Kidney (tissue), 14 donors: ENCODE results near the gene CLEC9A. TPM values are rescaled to one million over a fixed set of nuclear protein-coding genes. Genes with fewer than 3 reads are reported as not detected.

Source experiments
- DNase-seq, 5 donors: peaks; one replicate each; pipeline ENCODE4 v3.0.0-alpha.2; 2013 to 2020
- FAIRE-seq: peaks from 2 replicates; lab custom pipeline; 2012; peaks lifted over from hg19 to GRCh38; lab: Jason Lieb, UNC
- H3K27ac ChIP-seq, 2 donors: one replicate each; pipeline ENCODE4 v1.7.0; 2013; ENCODE audit warnings: low read depth in 2 of 2, low read length in 2 of 2, inconsistent platforms in 1 of 2
- H3K27me3 ChIP-seq: one replicate; pipeline ENCODE4 v1.7.1; 2013; ENCODE audit warnings: low read length, inconsistent platforms; ENCODE audit not compliant: control insufficient read depth, insufficient read depth
- H3K36me3 ChIP-seq, 3 donors: one replicate each; pipeline versions ENCODE4 v1.7.0 to v1.7.1; 2013; ENCODE audit warnings: low read length in 3 of 3, control low read depth in 1 of 3, inconsistent platforms in 1 of 3; ENCODE audit not compliant: insufficient read depth in 3 of 3, control insufficient read depth in 2 of 3
- H3K4me1 ChIP-seq, 3 donors: one replicate each; pipeline versions ENCODE4 v1.7.0 to v1.7.1; 2013; ENCODE audit warnings: low read length in 3 of 3, inconsistent platforms in 1 of 3, low read depth in 1 of 3; ENCODE audit not compliant: control insufficient read depth in 2 of 3, insufficient read depth in 2 of 3
- H3K4me3 ChIP-seq, 3 donors: one replicate each; pipeline versions ENCODE4 v1.7.0 to v1.8.1; 2013; ENCODE audit warnings: low read length in 3 of 3, control low read depth in 1 of 3, inconsistent platforms in 1 of 3
- H3K9ac ChIP-seq, 3 donors: one replicate each; pipeline versions ENCODE4 v1.7.0 to v1.7.1; 2013; ENCODE audit warnings: low read length in 3 of 3, control low read depth in 1 of 3, inconsistent platforms in 1 of 3
- H3K9me3 ChIP-seq, 3 donors: one replicate each; pipeline versions ENCODE4 v1.7.0 to v1.7.1; 2013; ENCODE audit warnings: low read length in 3 of 3, control low read depth in 1 of 3, inconsistent platforms in 1 of 3; ENCODE audit not compliant: control insufficient read depth in 2 of 3, insufficient read depth in 1 of 3
- intact Hi-C: fragments of 100-400 bp; cut with DNase I; formaldehyde crosslinking; loops from one replicate; pipeline ENCODE4 v1.11.1; 2022
- polyA plus RNA-seq: library from polyadenylated mRNA; stranded (reverse); fragments of 350-450 nt; fragmentation: Illumina TruSeq; extraction: RNeasy Lipid Tissue Mini Kit (QIAGEN cat#74804); gene quantifications from one replicate; pipeline ENCODE4 v1.2.3, GENCODE V29; 2014; ENCODE audit warnings: low read depth, low replicate concordance; ENCODE audit not compliant: insufficient read depth
- total RNA-seq: library from RNA; stranded (reverse); fragmentation: NEBNext Ultra II Directional; extraction: Animal tissue kit (Norgen Biotek cat#: 25700); gene quantifications from one replicate; pipeline ENCODE4 v1.2.1, GENCODE V29; 2021
- TF ChIP-seq, protein P1 (sequence below): IDR thresholded peaks from 3 replicates; pipeline ENCODE4 v1.5.1; 2012; ENCODE audit warnings: mild to moderate bottlenecking, moderate library complexity, borderline replicate concordance; ENCODE audit not compliant: insufficient read depth; ENCODE audit errors: extremely low read depth
- donor health status: control.
- donor health status: control.
- donor health status: control.
- donor health status: control.
- donor health status: control.
- donor health status: DM: yes; HTN: yes; CAD: no.
- donor health status: Normal renal cell carcinoma (clear cell type).

CLEC9A gene
- total and polyA plus RNA-seq, 2 donors from 2014 or later: 0.57 TPM; not detected in 1

DNA sequence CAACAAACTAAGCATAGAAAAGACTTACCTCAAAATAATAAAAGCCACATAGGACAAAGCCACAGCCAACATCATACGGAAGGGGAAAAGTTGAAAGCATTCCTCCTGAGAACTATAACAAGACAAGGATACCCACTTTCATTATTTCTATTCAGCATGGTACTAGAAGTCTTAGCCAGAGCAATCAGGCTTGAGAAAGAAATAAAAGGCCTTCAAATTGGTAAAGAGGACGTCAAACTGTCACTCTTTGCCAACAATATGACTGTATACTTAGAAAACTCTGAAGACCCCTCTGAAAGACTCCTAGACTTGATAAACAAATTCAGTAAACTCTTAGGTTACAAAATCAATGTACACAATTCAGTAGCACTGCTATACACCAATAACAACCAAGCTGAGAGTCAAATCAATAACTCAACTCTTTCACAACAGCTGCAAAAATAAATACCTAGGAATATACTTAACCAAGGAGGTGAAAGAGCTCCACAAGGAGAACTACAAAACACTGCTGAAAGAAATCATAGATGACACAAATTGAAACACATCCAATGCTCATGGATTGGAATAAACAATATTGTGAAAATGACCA lies 79.9 kb downstream of the CLEC9A start:
- Histone ChIP-seq H3K9me3 (no peaks in the 10 kb centered on the region), H3K9ac (no peak overlapping the region), H3K27me3 (no peaks in the 10 kb centered on the region), H3K4me3 (no peak overlapping the region), H3K4me1 (no peaks in the 10 kb centered on the region), H3K27ac (no peak overlapping the region), H3K36me3 (no peaks in the 10 kb centered on the region)
- FAIRE-seq (no peak), DNase-seq (no peak)
- TF ChIP-seq, protein P1, sequence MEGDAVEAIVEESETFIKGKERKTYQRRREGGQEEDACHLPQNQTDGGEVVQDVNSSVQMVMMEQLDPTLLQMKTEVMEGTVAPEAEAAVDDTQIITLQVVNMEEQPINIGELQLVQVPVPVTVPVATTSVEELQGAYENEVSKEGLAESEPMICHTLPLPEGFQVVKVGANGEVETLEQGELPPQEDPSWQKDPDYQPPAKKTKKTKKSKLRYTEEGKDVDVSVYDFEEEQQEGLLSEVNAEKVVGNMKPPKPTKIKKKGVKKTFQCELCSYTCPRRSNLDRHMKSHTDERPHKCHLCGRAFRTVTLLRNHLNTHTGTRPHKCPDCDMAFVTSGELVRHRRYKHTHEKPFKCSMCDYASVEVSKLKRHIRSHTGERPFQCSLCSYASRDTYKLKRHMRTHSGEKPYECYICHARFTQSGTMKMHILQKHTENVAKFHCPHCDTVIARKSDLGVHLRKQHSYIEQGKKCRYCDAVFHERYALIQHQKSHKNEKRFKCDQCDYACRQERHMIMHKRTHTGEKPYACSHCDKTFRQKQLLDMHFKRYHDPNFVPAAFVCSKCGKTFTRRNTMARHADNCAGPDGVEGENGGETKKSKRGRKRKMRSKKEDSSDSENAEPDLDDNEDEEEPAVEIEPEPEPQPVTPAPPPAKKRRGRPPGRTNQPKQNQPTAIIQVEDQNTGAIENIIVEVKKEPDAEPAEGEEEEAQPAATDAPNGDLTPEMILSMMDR: no peak
- intact Hi-C loops: no loop called here

DNA sequence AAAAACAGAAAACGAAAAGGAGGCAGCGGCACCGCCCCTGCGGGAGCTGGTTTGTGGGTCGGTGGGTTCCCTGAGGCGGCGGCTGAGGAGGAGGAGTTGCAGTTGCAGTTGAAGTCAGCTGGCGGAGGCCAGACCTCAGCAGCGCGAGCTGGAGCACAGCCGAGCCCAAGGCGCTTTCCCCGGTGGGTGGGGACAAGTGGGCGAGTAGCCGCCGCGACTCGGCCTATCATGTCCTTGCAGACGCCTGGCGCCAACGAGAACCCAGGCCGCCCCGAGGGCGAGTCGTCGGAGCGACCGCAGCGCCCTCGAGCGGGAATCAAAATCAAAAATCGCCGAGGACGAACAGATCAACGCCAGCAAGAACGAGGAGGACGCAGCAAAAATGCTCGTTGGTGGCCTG lies 81.0 kb downstream of the CLEC9A start:
- H3K4me1 ChIP-seq: no peaks in the 10 kb centered on the region
- DNase-seq: peak in 1 of 5 donors; percentile 73
- TF ChIP-seq, protein P1: no peak
- intact Hi-C loops: no loop called here
- no peak overlapping the region for H3K27ac ChIP-seq
- no peaks in the 10 kb centered on the region for H3K27me3 ChIP-seq
- no peak for FAIRE-seq
- no peak overlapping the region for H3K4me3 ChIP-seq
- no peak overlapping the region for H3K9ac ChIP-seq
- no peaks in the 10 kb centered on the region for H3K36me3 ChIP-seq
- H3K9me3 ChIP-seq: no peaks in the 10 kb centered on the region

DNA sequence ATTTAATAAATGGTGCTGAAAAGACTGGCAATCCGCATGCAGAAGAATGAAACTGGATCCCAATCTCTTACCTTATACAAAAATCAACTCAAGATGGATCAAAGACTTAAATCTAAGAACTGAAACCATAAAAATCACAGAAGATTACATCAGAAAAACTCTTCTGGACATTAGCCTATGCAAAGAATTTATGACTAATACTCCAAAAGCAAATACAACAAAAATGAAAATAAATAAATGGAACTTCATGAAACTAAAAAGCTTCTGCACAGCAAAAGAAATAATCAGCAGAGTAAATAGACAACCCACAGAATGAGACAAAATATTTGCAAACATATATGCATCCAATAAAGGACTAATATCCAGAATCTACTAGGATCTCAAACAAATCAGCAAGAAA lies 82.6 kb downstream of the CLEC9A start:
- FAIRE-seq (no peak), DNase-seq (no peak)
- TF ChIP-seq, protein P1: no peak
- Histone ChIP-seq H3K4me1 (no peaks in the 10 kb centered on the region), H3K9me3 (no peaks in the 10 kb centered on the region), H3K27me3 (no peaks in the 10 kb centered on the region), H3K27ac (no peak overlapping the region), H3K9ac (no peak overlapping the region), H3K4me3 (no peak overlapping the region), H3K36me3 (no peaks in the 10 kb centered on the region)
- intact Hi-C loops: no loop called here

DNA sequence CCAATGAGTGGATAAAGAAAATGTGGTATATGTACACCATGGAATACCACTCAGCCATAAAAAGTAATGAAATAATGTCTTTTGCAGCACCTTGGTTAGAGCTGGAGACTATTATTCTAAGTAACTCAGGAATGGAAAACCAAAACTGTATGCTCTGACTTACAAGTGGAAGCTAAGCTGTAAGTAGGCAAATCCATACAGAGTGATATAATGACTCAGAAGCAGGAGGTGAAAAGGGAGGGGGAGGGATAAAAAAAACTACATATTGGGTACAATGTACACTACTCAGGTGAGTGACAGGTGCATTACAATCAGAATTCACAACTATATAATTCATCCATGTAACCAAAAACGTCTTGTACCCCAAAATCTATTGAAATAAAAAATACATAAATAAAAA lies 83.4 kb downstream of the CLEC9A start:
- Histone ChIP-seq H3K4me3 (no peak overlapping the region), H3K4me1 (no peaks in the 10 kb centered on the region), H3K9ac (no peak overlapping the region), H3K9me3 (no peaks in the 10 kb centered on the region), H3K36me3 (no peaks in the 10 kb centered on the region), H3K27me3 (no peaks in the 10 kb centered on the region), H3K27ac (no peak overlapping the region)
- DNase-seq (no peak), FAIRE-seq (no peak)
- TF ChIP-seq, protein P1: no peak
- intact Hi-C loops: no loop called here
